Measurements from ENCODE around the gene GAST. TPM values are rescaled to one million over a fixed set of nuclear protein-coding genes. Genes with fewer than 3 reads are reported as not detected.

GAST gene
- total and polyA plus RNA-seq, 10 donors = not detected

DNA sequence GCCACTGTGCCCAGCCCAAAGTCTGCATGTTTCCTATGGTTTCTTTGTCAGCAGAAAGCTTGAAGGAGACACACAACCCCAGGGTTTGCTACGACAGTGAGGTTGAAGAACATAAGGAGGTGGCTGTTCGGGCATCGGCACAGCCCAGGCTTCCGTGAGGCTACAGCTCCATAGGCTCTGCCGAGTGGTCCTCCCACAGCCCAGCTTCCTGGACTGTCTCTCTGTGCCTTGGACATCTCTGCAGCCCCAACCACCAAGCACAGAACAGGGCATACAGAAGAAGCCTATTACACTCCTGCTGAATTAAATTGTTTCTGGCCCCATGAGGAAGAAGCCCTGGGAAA is 25.5 kb downstream of the GAST start:
- H3K4me1 ChIP-seq = peaks cover 5 to 32% (median 25%) of the 10 kb centered on the region in 6 donors
- no peak overlapping the region for H3K4me3 ChIP-seq
- H3K9me3 ChIP-seq = no peaks in the 10 kb centered on the region
- peaks cover 5 to 54% (median 43%) of the 10 kb centered on the region in 7 donors for H3K27me3 ChIP-seq (replicated peaks in 1 of 7)
- intact Hi-C loops (cut with DNase I; ENCODE audit: low total_unique reads) = loop anchor here (2.0 kb wide), 1 partner anchor 63 kb away; no protein-coding TSS in a partner anchor
- 37 to 50% (median 45%) methylated on average over 5 of the region's 5 CpGs for WGBS, 5 donors
- DNase-seq = no peak
- H3K27ac ChIP-seq = no peak overlapping the region
- no peaks in the 10 kb centered on the region for H3K36me3 ChIP-seq
- TF ChIP-seq POLR2A (IDR thresholded peaks at IDR 0.05) (no peak), POLR2AphosphoS5 (IDR thresholded peaks at IDR 0.05) (no peak)
- TF ChIP-seq, protein P1, sequence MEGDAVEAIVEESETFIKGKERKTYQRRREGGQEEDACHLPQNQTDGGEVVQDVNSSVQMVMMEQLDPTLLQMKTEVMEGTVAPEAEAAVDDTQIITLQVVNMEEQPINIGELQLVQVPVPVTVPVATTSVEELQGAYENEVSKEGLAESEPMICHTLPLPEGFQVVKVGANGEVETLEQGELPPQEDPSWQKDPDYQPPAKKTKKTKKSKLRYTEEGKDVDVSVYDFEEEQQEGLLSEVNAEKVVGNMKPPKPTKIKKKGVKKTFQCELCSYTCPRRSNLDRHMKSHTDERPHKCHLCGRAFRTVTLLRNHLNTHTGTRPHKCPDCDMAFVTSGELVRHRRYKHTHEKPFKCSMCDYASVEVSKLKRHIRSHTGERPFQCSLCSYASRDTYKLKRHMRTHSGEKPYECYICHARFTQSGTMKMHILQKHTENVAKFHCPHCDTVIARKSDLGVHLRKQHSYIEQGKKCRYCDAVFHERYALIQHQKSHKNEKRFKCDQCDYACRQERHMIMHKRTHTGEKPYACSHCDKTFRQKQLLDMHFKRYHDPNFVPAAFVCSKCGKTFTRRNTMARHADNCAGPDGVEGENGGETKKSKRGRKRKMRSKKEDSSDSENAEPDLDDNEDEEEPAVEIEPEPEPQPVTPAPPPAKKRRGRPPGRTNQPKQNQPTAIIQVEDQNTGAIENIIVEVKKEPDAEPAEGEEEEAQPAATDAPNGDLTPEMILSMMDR (IDR thresholded peaks at IDR 0.05 in 8 of 11, conservative IDR thresholded peaks at IDR 0.05 in 3 of 11) = no peak

DNA sequence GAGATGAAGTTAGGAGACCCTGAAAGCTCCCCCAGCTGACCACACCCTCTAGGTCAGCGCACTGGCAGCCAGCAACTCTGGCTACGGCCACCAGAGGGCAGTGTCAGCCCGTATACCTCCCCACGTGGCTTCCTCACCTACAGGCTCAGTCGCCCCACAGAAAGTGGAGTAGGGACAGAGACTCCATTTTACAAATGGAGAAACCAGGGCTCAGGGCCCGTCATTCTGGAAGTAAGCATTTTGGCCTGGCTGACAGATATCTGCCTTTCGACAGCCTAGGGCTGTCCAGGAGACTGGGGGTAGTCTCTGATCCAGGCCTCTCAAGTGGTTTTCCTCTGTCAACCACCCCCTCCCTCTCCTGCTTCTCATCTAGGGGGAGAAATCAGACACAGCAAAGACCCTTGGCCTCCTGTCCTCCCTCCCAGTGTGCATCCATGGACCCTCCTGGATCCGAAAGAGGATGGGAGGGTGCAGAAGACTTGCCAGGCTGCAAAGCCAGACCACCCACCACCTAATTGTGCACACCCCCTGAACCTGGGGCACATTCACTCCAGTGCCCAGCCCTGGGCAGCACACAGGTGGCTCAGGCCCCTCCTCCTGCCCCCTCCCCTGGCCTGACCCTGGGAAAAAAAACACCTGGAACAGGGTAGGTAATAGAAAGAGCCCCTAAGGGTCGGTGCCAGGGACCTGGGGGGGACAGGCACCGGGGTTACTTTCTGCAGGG is 26.1 kb downstream of the GAST start:
- Histone ChIP-seq H3K4me1 (peaks cover 5 to 32% (median 25%) of the 10 kb centered on the region in 6 donors), H3K27me3 (replicated peaks in 1 of 7) (peaks cover 5 to 48% (median 42%) of the 10 kb centered on the region in 7 donors), H3K27ac (no peak overlapping the region), H3K36me3 (no peaks in the 10 kb centered on the region), H3K9me3 (no peaks in the 10 kb centered on the region), H3K4me3 (no peak overlapping the region)
- peak; percentile 94 for DNase-seq
- no peak for TF ChIP-seq POLR2A (IDR thresholded peaks at IDR 0.05)
- TF ChIP-seq, protein P1 (IDR thresholded peaks at IDR 0.05 in 8 of 11, conservative IDR thresholded peaks at IDR 0.05 in 3 of 11) = peak; percentile 93 to 99 (median 98)
- peak in 2 of 3 donors; percentile 17 to 65 for TF ChIP-seq POLR2AphosphoS5 (IDR thresholded peaks at IDR 0.05)
- intact Hi-C loops (cut with DNase I; ENCODE audit: low total_unique reads) = loop anchor here (2.0 kb wide), 1 partner anchor 63 kb away; no protein-coding TSS in a partner anchor
- WGBS, 5 donors = 28 to 33% (median 30%) methylated on average over 10 of the region's 10 CpGs

DNA sequence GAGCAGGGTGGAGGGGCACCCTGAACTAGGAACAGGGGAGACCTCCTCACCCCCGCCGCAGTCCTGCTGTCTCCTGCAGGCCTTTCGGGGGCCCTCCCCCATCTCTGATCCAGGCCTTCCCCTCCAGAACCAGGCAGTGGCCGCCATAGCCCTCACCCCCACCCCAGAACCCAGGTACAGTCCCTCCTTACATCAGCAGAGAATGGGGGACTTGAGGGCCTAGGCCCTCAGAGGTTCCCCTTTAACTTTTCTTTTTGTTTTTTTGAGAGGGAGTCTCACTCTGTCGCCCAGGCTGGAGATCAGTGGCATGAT is 26.6 kb downstream of the GAST start:
- H3K4me3 ChIP-seq = no peak overlapping the region
- no peak overlapping the region for H3K27ac ChIP-seq
- intact Hi-C loops (cut with DNase I; ENCODE audit: low total_unique reads) = loop anchor here (2.0 kb wide), 1 partner anchor 62 kb away; no protein-coding TSS in a partner anchor
- H3K4me1 ChIP-seq = peaks cover 5 to 27% (median 22%) of the 10 kb centered on the region in 6 donors
- H3K27me3 ChIP-seq (replicated peaks in 1 of 7) = peaks cover 5 to 43% (median 37%) of the 10 kb centered on the region in 7 donors
- DNase-seq = no peak
- H3K9me3 ChIP-seq = no peaks in the 10 kb centered on the region
- WGBS, 5 donors = 91 to 98% (median 94%) methylated on average over 5 of the region's 5 CpGs
- TF ChIP-seq POLR2AphosphoS5 (IDR thresholded peaks at IDR 0.05) (no peak), POLR2A (IDR thresholded peaks at IDR 0.05) (no peak)
- H3K36me3 ChIP-seq = no peaks in the 10 kb centered on the region

DNA sequence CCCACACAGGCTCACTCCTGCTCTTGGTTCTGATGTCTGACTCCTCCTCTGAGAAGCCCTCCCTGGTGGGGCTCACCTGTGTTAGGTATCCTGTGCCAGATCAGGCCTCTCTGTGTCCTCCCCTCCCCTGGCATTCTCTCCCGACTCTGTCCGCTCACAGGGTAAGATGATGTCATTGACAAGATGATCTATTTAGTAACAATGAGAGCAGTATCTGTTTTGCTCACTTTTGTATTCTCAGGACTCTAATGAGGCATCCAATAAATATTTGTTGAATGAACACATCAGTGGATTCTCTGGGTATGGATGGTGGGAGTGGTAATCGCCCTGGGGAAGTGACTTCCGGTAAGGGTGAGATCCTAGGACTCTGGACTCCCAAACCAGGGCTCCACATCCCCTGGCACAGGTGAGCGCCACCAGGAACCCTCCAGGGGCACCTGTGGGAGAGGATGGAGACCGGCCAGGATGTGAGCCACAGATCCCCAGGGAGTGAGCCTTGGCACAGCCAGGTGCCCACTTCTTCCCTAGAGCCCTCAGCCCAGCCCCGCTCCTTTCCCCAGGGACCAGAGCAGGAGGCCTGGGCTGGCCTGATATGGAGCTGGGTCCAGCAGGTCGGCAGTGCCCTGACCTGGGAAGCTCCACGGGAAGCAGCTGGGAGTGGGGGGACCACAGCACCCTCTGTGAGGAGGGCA is 27.7 kb downstream of the GAST start:
- H3K27me3 ChIP-seq (replicated peaks in 1 of 7) = peaks cover 0 to 32% (median 26%) of the 10 kb centered on the region in 7 donors
- H3K27ac ChIP-seq = no peak overlapping the region
- TF ChIP-seq POLR2AphosphoS5 (IDR thresholded peaks at IDR 0.05) = no peak
- TF ChIP-seq, protein P1 (IDR thresholded peaks at IDR 0.05 in 8 of 11, conservative IDR thresholded peaks at IDR 0.05 in 3 of 11) = no peak
- no peak for TF ChIP-seq POLR2A (IDR thresholded peaks at IDR 0.05)
- H3K36me3 ChIP-seq = no peaks in the 10 kb centered on the region
- no peak for DNase-seq
- peaks cover 0 to 17% (median 11%) of the 10 kb centered on the region in 6 donors for H3K4me1 ChIP-seq
- no peaks in the 10 kb centered on the region for H3K9me3 ChIP-seq
- intact Hi-C loops (cut with DNase I; ENCODE audit: low total_unique reads) = loop anchor here (2.0 kb wide), 1 partner anchor 61 kb away; no protein-coding TSS in a partner anchor
- 68 to 84% (median 75%) methylated on average over 4 to 9 of the region's 9 CpGs for whole genome bisulfite sequencing, 5 donors
- H3K4me3 ChIP-seq = no peak overlapping the region
